HepG2 (cell line): ENCODE measurements around the gene XRCC5. TPM values are rescaled to one million over a fixed set of nuclear protein-coding genes. Genes with fewer than 3 reads are reported as not detected.

ENCODE experiments used
- ATAC-seq: fragments of 200-7000 bp; cut with Tn5 transposase; 3 replicates; pipeline ENCODE4 v1.9.1; 2020; ENCODE audit warnings: mild to moderate bottlenecking, moderate library complexity
- BruUV-seq: library from RNA; stranded (reverse); fragments of 400-500 nt; replicated peaks from 2 replicates; lab custom pipeline; 2021; lab: Mats Ljungman, UMichigan
- CTCF ChIA-PET: fragments of 300-600 bp; formaldehyde crosslinking; extraction: SDS; loops from one replicate; lab custom pipeline; 2021; ENCODE audit warnings: low total read pairs, inconsistent platforms, low intra/inter-chr PET ratio; lab: Yijun Ruan, JAX
- POLR2A ChIA-PET: fragments of 350-600 bp; sonication (Branson Sonifier 250); formaldehyde crosslinking; loops from one replicate; lab custom pipeline; 2020; ENCODE audit warnings: antibody characterized with exemption, inconsistent platforms; lab: Yijun Ruan, JAX
- DNase-seq: peaks from one replicate; pipeline ENCODE4 v3.0.0-alpha.2; 2015; ENCODE audit warnings: low spot score
- FAIRE-seq: peaks from 3 replicates; lab custom pipeline; 2011; peaks lifted over from hg19 to GRCh38; lab: Jason Lieb, UNC
- H2AFZ ChIP-seq: one replicate; pipeline ENCODE4 v1.6.1; 2011; ENCODE audit warnings: low read length, inconsistent platforms
- H3K27ac ChIP-seq: fragments of 300-600 bp; 3 replicates; pipeline ENCODE4 v1.8.0; 2011; ENCODE audit warnings: mixed run types, mild to moderate bottlenecking, mixed read lengths, low read length, inconsistent platforms; ENCODE audit not compliant: insufficient read depth; ENCODE audit errors: extremely low read length
- H3K27me3 ChIP-seq, 2 experiments: fragments of 200-600 bp in 1 of 2; 2 replicates in 1 of 2; 3 replicates in 1 of 2; pipeline versions ENCODE4 v1.6.0 to v1.8.0; 2011; ENCODE audit warnings: low read length in 2 of 2, mild to moderate bottlenecking in 2 of 2, moderate library complexity in 2 of 2, inconsistent platforms in 1 of 2; ENCODE audit not compliant: insufficient read depth in 2 of 2, control insufficient read depth in 1 of 2
- H3K36me3 ChIP-seq, 2 experiments: fragments of 200-600 bp in 1 of 2; replicated peaks in 1 of 2; 2 replicates in 1 of 2; 3 replicates in 1 of 2; pipeline versions ENCODE4 v1.5.1 to v1.8.0; 2011; ENCODE audit warnings: low read length in 2 of 2, inconsistent platforms in 1 of 2; ENCODE audit not compliant: insufficient read depth in 2 of 2, control insufficient read depth in 1 of 2
- H3K4me1 ChIP-seq: 2 replicates; pipeline ENCODE4 v1.5.1; 2012; ENCODE audit warnings: low read length, inconsistent platforms; ENCODE audit not compliant: insufficient read depth
- H3K4me2 ChIP-seq: 2 replicates; pipeline ENCODE4 v1.6.0; 2011; ENCODE audit warnings: low read depth, low read length, inconsistent platforms
- H3K4me3 ChIP-seq, 3 experiments: fragments of 200-600 bp in 1 of 3; sonication (generic), shearing (Covaris generic) in 1 of 3; replicated peaks in 1 of 3; 2 replicates each; pipeline ENCODE4 v1.5.1; 2011 to 2016; ENCODE audit warnings: low read length in 3 of 3, inconsistent platforms in 2 of 3, low read depth in 2 of 3, mild to moderate bottlenecking in 2 of 3, control low read depth in 1 of 3, mixed read lengths in 1 of 3; ENCODE audit not compliant: insufficient read depth in 1 of 3
- H3K79me2 ChIP-seq: one replicate; pipeline ENCODE4 v1.6.1; 2011; ENCODE audit warnings: low read length, inconsistent platforms; ENCODE audit not compliant: insufficient read depth
- H3K9ac ChIP-seq: 2 replicates; pipeline ENCODE4 v1.6.0; 2011; ENCODE audit warnings: mild to moderate bottlenecking, low read depth, low read length, inconsistent platforms; ENCODE audit not compliant: insufficient read depth
- H3K9me3 ChIP-seq: 2 replicates; pipeline ENCODE4 v1.5.1; 2012; ENCODE audit warnings: mild to moderate bottlenecking, low read length
- H4K20me1 ChIP-seq: 2 replicates; pipeline ENCODE4 v1.6.0; 2011; ENCODE audit warnings: inconsistent platforms, mild to moderate bottlenecking, low read length, moderate library complexity; ENCODE audit not compliant: insufficient read depth
- CEBPB ChIP-seq: IDR thresholded peaks from 2 replicates; pipeline ENCODE4 v1.6.1; 2011; ENCODE audit warnings: low read depth, low read length, improper control_type of control experiment, borderline replicate concordance
- KAT2B ChIP-seq: fragments of 150-350 bp; IDR thresholded peaks from 2 replicates; pipeline ENCODE4 v1.6.1; 2014; ENCODE audit warnings: low read depth, low read length, borderline replicate concordance
- ZBTB43 ChIP-seq: sonication (generic); formaldehyde crosslinking; conservative IDR thresholded peaks from 2 replicates; pipeline ENCODE4 v1.4.0; 2020; ENCODE audit warnings: missing genetic modification reagents
- ZNF773 ChIP-seq: sonication (generic); formaldehyde crosslinking; IDR thresholded peaks from 2 replicates; pipeline ENCODE4 v1.4.0; 2020; ENCODE audit warnings: missing genetic modification reagents, borderline replicate concordance
- WGBS: methylation state at CpG from one replicate; pipeline ENCODE4 v1.1.6; 2017; ENCODE audit warnings: low lambda C conversion rate; 5-methylcytosine and 5-hydroxymethylcytosine counted together
- in situ Hi-C: cut with HindIII; loops from 2 replicates; pipeline ENCODE4 v1.10.0; 2017; ENCODE audit warnings: low pct_unique_long_range_greater_than_20kb; ENCODE audit not compliant: extremely low pct_ligation_motif_present
- intact Hi-C: fragments of 100-400 bp; cut with micrococcal nuclease; formaldehyde crosslinking; loops from one replicate; pipeline ENCODE4 v1.10.0; 2022; ENCODE audit not compliant: unreplicated experiment
- polyA plus RNA-seq, 8 experiments: library from polyadenylated mRNA; depleted of rRNA in 3 of 8; stranded (reverse) in 7 of 8; unstranded in 1 of 8; fragments of >200 nt; fragmentation: Illumina TruSeq in 4 of 8; extraction: Trizol in 4 of 8; gene quantifications; 2 replicates each; pipeline versions ENCODE4 v1.2.1 to v1.2.3, GENCODE V29; 2011 to 2016; ENCODE audit warnings: low read depth in 4 of 8, missing spikeins in 1 of 8, mixed read lengths in 1 of 8; ENCODE audit not compliant: insufficient read depth in 1 of 8
- total RNA-seq, 5 experiments: library from RNA; depleted of rRNA; stranded (reverse); fragments of >200 nt; fragmentation: Illumina TruSeq; extraction: Trizol; gene quantifications; 2 replicates each; pipeline ENCODE4 v1.2.3, GENCODE V29; 2016; ENCODE audit warnings: low read depth in 1 of 5
- TF ChIP-seq, protein P1 (sequence below): sonication (generic); formaldehyde crosslinking; IDR thresholded peaks from 2 replicates; pipeline ENCODE4 v1.4.0; 2020; ENCODE audit warnings: mild to moderate bottlenecking, missing genetic modification reagents

XRCC5 gene
- total and polyA plus RNA-seq, 2 of the 13 experiments (the other 11 are each of a cell fraction or from before 2014, with no cell fraction given), result 264 to 454 TPM

- Histone ChIP-seq H3K27me3 (no peaks in the 10 kb centered on the region), H4K20me1 (no peaks in the 10 kb centered on the region), H3K36me3 (peaks cover 1 to 31% of the 10 kb centered on the region in 2 experiments; a peak in 4 of 5 replicates), H3K4me2 (no peak overlapping the region), H3K4me3 (no peak overlapping the region), H2AFZ (no peak overlapping the region), H3K9ac (no peak overlapping the region), H3K9me3 (no peaks in the 10 kb centered on the region), H3K4me1 (peaks cover 95% of the 10 kb centered on the region), H3K27ac (peak overlapping the region; percentile 16), H3K79me2 (peaks cover 59% of the 10 kb centered on the region)
- CTCF ChIA-PET, result no interaction called here
- TF ChIP-seq KAT2B, result no peak
- peak; percentile 30; the same call in 1 of the 2 replicates for TF ChIP-seq CEBPB
- intact Hi-C loops, result no loop called here
- DNase-seq (no peak), FAIRE-seq (no peak), ATAC-seq (no peak)
- POLR2A ChIA-PET, result interaction anchor here (1.6 kb wide), 1 partner anchor 10 kb away, joined by 3 read pairs; no protein-coding TSS in a partner anchor
- in situ Hi-C loops, result no loop called here
- BruUV-seq, result no TSS peak
Measured at GRCh38 chr2:216073773-216074172, 35.4 kb upstream of the XRCC5 start.

DNA sequence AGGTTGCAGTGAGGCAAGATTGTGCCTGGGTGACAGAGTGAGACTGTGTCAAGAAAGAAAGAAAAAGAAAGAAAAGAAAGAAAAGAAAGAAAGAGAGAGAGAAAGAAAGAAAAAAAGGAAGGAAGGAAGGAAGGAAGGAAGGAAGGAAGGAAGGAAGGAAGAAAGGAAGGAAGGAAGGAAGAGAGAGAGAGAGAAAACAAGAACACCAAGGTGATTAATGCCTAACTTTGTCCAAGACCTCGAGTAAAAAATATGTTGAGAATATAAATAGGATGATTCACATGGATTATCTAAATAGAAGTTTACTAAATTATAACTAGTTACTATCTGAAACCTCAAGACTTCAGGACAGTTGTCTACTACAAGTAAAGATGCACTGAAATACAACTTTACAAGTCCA lies 34.8 kb upstream of the XRCC5 start:
- Histone ChIP-seq H3K4me1 (peaks cover 95% of the 10 kb centered on the region), H3K36me3 (peaks cover 1 to 31% of the 10 kb centered on the region in 2 experiments; a peak in 4 of 5 replicates), H3K9me3 (no peaks in the 10 kb centered on the region)
- DNase-seq (no peak), ATAC-seq (no peak)
- TF ChIP-seq ZBTB43 (CRISPR knock-in tag), result no peak
- TF ChIP-seq, protein P1, sequence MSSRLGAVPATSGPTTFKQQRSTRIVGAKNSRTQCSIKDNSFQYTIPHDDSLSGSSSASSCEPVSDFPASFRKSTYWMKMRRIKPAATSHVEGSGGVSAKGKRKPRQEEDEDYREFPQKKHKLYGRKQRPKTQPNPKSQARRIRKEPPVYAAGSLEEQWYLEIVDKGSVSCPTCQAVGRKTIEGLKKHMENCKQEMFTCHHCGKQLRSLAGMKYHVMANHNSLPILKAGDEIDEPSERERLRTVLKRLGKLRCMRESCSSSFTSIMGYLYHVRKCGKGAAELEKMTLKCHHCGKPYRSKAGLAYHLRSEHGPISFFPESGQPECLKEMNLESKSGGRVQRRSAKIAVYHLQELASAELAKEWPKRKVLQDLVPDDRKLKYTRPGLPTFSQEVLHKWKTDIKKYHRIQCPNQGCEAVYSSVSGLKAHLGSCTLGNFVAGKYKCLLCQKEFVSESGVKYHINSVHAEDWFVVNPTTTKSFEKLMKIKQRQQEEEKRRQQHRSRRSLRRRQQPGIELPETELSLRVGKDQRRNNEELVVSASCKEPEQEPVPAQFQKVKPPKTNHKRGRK (CRISPR knock-in tag), result 0 out of 2 replicates have a peak, but pooled peaks have one; percentile 61
- no peak for TF ChIP-seq ZNF773
- TF ChIP-seq, all 625 proteins: peak for 1
- BruUV-seq, result no TSS peak
- no peak for FAIRE-seq
- H3K4me2 ChIP-seq, result no peak overlapping the region
- H3K27me3 ChIP-seq, result no peaks in the 10 kb centered on the region
- no peaks in the 10 kb centered on the region for H4K20me1 ChIP-seq
- peak overlapping the region; percentile 16 for H3K27ac ChIP-seq
- no peak overlapping the region for H2AFZ ChIP-seq
- no peak overlapping the region for H3K9ac ChIP-seq
- peaks cover 55% of the 10 kb centered on the region for H3K79me2 ChIP-seq
- intact Hi-C loops (no loop called here), in situ Hi-C loops (no loop called here)
- ChIA-PET POLR2A (interaction anchor here (3.0 kb wide), 1 partner anchor 34 kb away, joined by 17 read pairs; the partner anchor contains the start of gene XRCC5), CTCF (no interaction called here)
- no peak overlapping the region for H3K4me3 ChIP-seq
- 91% methylated on average over 1 of the region's 1 CpG for WGBS
